ENCODE results near the gene ORM1. TPM values are rescaled to one million over a fixed set of nuclear protein-coding genes. Genes with fewer than 3 reads are reported as not detected.

ORM1 gene
- total RNA-seq, 1 donor from 2014 or later = not detected

GRCh38 chr9:114341991-114342390 lies 19.1 kb downstream of the ORM1 start:
- DNase-seq (ENCODE audit: low spot score) = peak; percentile 48
- no peak for TF ChIP-seq CTCF (IDR thresholded peaks at IDR 0.05)
- Mint-ChIP-seq H3K36me3 (ENCODE audit: low read depth) (peaks cover 54% of the 10 kb centered on the region), H3K27ac (ENCODE audit: unreplicated experiment) (no peak overlapping the region), H3K4me1 (ENCODE audit: low read depth) (no peaks in the 10 kb centered on the region), H3K9me3 (ENCODE audit: low read depth) (no peaks in the 10 kb centered on the region), H3K27me3 (ENCODE audit: low read depth) (no peaks in the 10 kb centered on the region), H3K4me3 (ENCODE audit: unreplicated experiment) (no peak overlapping the region)

- H3K4me1 Mint-ChIP-seq (ENCODE audit: low read depth) = peaks cover under 1% of the 10 kb centered on the region
- no peak overlapping the region for H3K27ac Mint-ChIP-seq (ENCODE audit: unreplicated experiment)
- H3K4me3 Mint-ChIP-seq (ENCODE audit: unreplicated experiment) = no peak overlapping the region
- H3K9me3 Mint-ChIP-seq (ENCODE audit: low read depth) = no peaks in the 10 kb centered on the region
- H3K27me3 Mint-ChIP-seq (ENCODE audit: low read depth) = no peaks in the 10 kb centered on the region
- DNase-seq (ENCODE audit: low spot score) = no peak
- H3K36me3 Mint-ChIP-seq (ENCODE audit: low read depth) = peaks cover 53% of the 10 kb centered on the region
- TF ChIP-seq CTCF (IDR thresholded peaks at IDR 0.05) = no peak
These were observed 20.0 kb downstream of the ORM1 start for GRCh38 chr9:114342755-114343440.

DNA sequence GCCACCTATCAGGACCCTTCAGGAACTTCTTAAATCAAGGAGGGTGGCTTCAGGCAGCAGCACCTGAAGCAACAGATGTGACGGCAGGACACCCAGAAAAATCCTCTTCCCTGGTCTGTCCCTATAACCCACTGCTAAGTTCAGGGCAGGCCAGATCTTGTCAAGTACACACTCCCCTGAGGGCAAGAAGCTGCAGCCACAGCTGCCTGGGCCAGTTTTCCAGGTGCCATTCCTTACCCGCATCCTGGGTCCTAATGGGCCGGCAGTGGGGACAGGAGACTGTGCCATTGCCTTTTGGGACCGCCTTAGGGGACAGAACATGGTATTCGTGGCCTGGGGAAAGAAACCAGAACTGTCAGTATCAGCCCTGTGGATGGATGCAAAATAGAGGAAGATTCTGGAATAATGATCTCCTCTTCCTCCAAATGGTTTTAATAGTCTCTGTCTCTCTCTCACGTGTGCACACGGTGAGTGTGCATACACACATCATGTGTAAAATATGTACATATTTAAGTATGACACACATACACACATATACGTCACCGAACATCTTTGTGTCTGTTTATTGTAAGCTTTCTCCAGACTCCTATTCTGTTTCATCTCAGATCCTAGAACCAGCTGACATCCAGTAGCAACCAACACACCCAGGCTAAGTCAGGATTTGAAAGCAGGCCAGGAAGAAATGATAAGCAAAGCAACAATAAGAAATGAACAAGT lies 20.7 kb downstream of the ORM1 start:
- no peak for TF ChIP-seq CTCF (IDR thresholded peaks at IDR 0.05)
- H3K27me3 Mint-ChIP-seq (ENCODE audit: low read depth) = no peaks in the 10 kb centered on the region
- no peaks in the 10 kb centered on the region for H3K9me3 Mint-ChIP-seq (ENCODE audit: low read depth)
- peak; percentile 44 for DNase-seq (ENCODE audit: low spot score)
- no peak overlapping the region for H3K27ac Mint-ChIP-seq (ENCODE audit: unreplicated experiment)
- peaks cover 55% of the 10 kb centered on the region for H3K36me3 Mint-ChIP-seq (ENCODE audit: low read depth)
- no peak overlapping the region for H3K4me3 Mint-ChIP-seq (ENCODE audit: unreplicated experiment)
- peaks cover 8% of the 10 kb centered on the region for H3K4me1 Mint-ChIP-seq (ENCODE audit: low read depth)

DNA sequence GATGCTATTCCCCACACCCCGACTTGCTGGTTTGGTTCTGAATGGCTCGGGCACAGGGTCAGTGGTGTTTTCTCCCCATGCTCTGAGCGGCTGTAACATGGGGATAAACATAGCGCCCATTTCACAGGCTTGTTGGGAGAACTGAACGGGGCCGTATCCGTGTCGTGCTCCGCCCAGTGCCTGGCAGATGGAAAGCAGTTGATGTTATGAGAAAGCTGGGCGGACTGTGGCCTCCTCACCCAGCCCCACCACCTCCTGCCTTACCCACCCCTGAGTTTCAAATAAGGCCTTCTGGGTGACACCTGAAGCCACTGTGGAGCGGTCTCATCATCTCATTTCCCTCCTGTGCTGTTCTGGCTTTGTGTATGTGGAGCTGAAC lies 21.3 kb downstream of the ORM1 start:
- no peaks in the 10 kb centered on the region for H3K9me3 Mint-ChIP-seq (ENCODE audit: low read depth)
- no peak overlapping the region for H3K4me3 Mint-ChIP-seq (ENCODE audit: unreplicated experiment)
- peak; percentile 50 for DNase-seq (ENCODE audit: low spot score)
- H3K4me1 Mint-ChIP-seq (ENCODE audit: low read depth) = peaks cover 14% of the 10 kb centered on the region
- peaks cover 52% of the 10 kb centered on the region for H3K36me3 Mint-ChIP-seq (ENCODE audit: low read depth)
- H3K27ac Mint-ChIP-seq (ENCODE audit: unreplicated experiment) = no peak overlapping the region
- no peaks in the 10 kb centered on the region for H3K27me3 Mint-ChIP-seq (ENCODE audit: low read depth)
- TF ChIP-seq CTCF (IDR thresholded peaks at IDR 0.05) = no peak

GRCh38 chr9:114344692-114345091 lies 21.8 kb downstream of the ORM1 start:
- Mint-ChIP-seq H3K36me3 (ENCODE audit: low read depth) (peaks cover 54% of the 10 kb centered on the region), H3K4me3 (ENCODE audit: unreplicated experiment) (no peak overlapping the region), H3K4me1 (ENCODE audit: low read depth) (peaks cover 19% of the 10 kb centered on the region), H3K27me3 (ENCODE audit: low read depth) (no peaks in the 10 kb centered on the region), H3K27ac (ENCODE audit: unreplicated experiment) (no peak overlapping the region), H3K9me3 (ENCODE audit: low read depth) (no peaks in the 10 kb centered on the region)
- no peak for TF ChIP-seq CTCF (IDR thresholded peaks at IDR 0.05)
- no peak for DNase-seq (ENCODE audit: low spot score)

Measured in chondrocyte (in vitro differentiated cells).